ENCODE data around the gene SLC45A2. TPM values are rescaled to one million over a fixed set of nuclear protein-coding genes. Genes with fewer than 3 reads are reported as not detected.

SLC45A2 gene
- not detected in 2 replicates for total RNA-seq

GRCh38 chr5:33984671-33985124 is at the start of gene SLC45A2:
Gene SLC45A2 (minus strand): TSS chr5:33984693. CDS start chr5:33984583, 110 bp downstream.

GRCh38 chr5:34007621-34008600 is 23.4 kb upstream of the SLC45A2 start, which contains the start of gene AMACR:
Gene AMACR (minus strand): TSS chr5:34008050. CDS start chr5:34008019, 31 bp downstream.

GRCh38 chr5:33936381-33937016 is 48.0 kb downstream of the SLC45A2 start, which contains the start of gene RXFP3:
Gene RXFP3 (plus strand): TSS chr5:33936386. CDS start chr5:33936741, 355 bp downstream.

Other genes with a start within 250 kb of the SLC45A2 start
- 20.6 and 82.2 TPM in 2 replicates for gene ADAMTS12, start 92.7 kb downstream of the SLC45A2 start, total RNA-seq
- gene RXFP3, start 48.3 kb downstream of the SLC45A2 start, total RNA-seq: 0.13 TPM in 1 of 2 replicates, not detected in the other
- 4.8 and 12.9 TPM in 2 replicates for gene AMACR, start 23.4 kb upstream of the SLC45A2 start, total RNA-seq
- 0.13 and 0.64 TPM in 2 replicates for gene C1QTNF3, start 58.5 kb upstream of the SLC45A2 start, total RNA-seq

All from epithelial cell of alveolus of lung (primary cell).